HEK293 (cell line): ENCODE measurements around the gene MICU1.

Source experiments
- CTCF ChIA-PET: fragments of 350-600 bp; formaldehyde crosslinking; extraction: SDS; loops from one replicate; lab custom pipeline; 2021; ENCODE audit warnings: antibody characterized with exemption; lab: Yijun Ruan, JAX
- POLR2A ChIA-PET: fragments of 300-600 bp; formaldehyde crosslinking; extraction: SDS; loops from one replicate; lab custom pipeline; 2020; ENCODE audit warnings: antibody characterized with exemption, inconsistent platforms; lab: Yijun Ruan, JAX
- H3K27ac ChIP-seq: fragments of 200-500 bp; sonication (Bioruptor generic); 2 replicates; pipeline ENCODE4 v1.5.1; 2014; ENCODE audit warnings: low read depth, low read length, control low read depth, inconsistent platforms; ENCODE audit errors: extremely low read depth
- H3K36me3 ChIP-seq, 2 experiments: fragments of 200-500 bp in 1 of 2; sonication (Bioruptor generic) in 1 of 2; 1 replicate in 1 of 2; 2 replicates in 1 of 2; pipeline ENCODE4 v1.5.1; 2014 to 2017; ENCODE audit warnings: inconsistent platforms in 2 of 2, low read length in 2 of 2; ENCODE audit not compliant: control insufficient read depth in 2 of 2, insufficient read depth in 1 of 2
- H3K4me1 ChIP-seq: fragments of 200-500 bp; sonication (Bioruptor generic); 2 replicates; pipeline ENCODE4 v1.5.1; 2014; ENCODE audit warnings: mild to moderate bottlenecking, low read length, inconsistent platforms; ENCODE audit not compliant: control insufficient read depth, insufficient read depth
- H3K4me3 ChIP-seq: 2 replicates; pipeline ENCODE4 v1.5.1; 2011; ENCODE audit warnings: low read depth, mild to moderate bottlenecking, control low read depth, low read length, moderate library complexity
- H3K9me3 ChIP-seq: fragments of 200-500 bp; sonication (Bioruptor generic); 2 replicates; pipeline ENCODE4 v1.5.1; 2014; ENCODE audit warnings: low read depth, low read length, inconsistent platforms; ENCODE audit not compliant: control insufficient read depth, insufficient read depth
- GLI4 ChIP-seq: fragments of 450-650 bp; formaldehyde crosslinking; IDR thresholded peaks from 2 replicates; pipeline ENCODE4 v1.5.1; 2016; ENCODE audit warnings: missing biosample characterization, missing genetic modification characterization
- MZF1 ChIP-seq: fragments of 450-650 bp; formaldehyde crosslinking; IDR thresholded peaks from 2 replicates; pipeline ENCODE4 v1.5.1; 2017; ENCODE audit warnings: missing biosample characterization, missing genetic modification characterization, borderline replicate concordance
- PRDM1 ChIP-seq: fragments of 450-650 bp; formaldehyde crosslinking; IDR thresholded peaks from 2 replicates; pipeline ENCODE4; 2016; ENCODE audit warnings: missing biosample characterization, missing genetic modification characterization
- TRIM28 ChIP-seq: IDR thresholded peaks from 2 replicates; pipeline ENCODE4 v1.6.1; 2011; ENCODE audit warnings: low read length, control low read depth, borderline replicate concordance
- YY2 ChIP-seq: fragments of 450-650 bp; formaldehyde crosslinking; IDR thresholded peaks from 2 replicates; pipeline ENCODE4 v1.5.1; 2016; ENCODE audit warnings: missing biosample characterization, missing genetic modification characterization
- ZBTB6 ChIP-seq: fragments of 450-650 bp; formaldehyde crosslinking; IDR thresholded peaks from 2 replicates; pipeline ENCODE4 v1.5.1; 2017; ENCODE audit warnings: missing biosample characterization, missing genetic modification characterization
- ZNF10 ChIP-seq: fragments of 450-650 bp; formaldehyde crosslinking; IDR thresholded peaks from 2 replicates; pipeline ENCODE4 v1.5.1; 2017; ENCODE audit warnings: missing biosample characterization, missing genetic modification characterization
- ZNF184 ChIP-seq: fragments of 450-650 bp; IDR thresholded peaks from 2 replicates; pipeline ENCODE4 v1.5.1; 2018; ENCODE audit warnings: missing biosample characterization, mild to moderate bottlenecking, missing genetic modification characterization
- ZNF292 ChIP-seq: fragments of 450-650 bp; formaldehyde crosslinking; IDR thresholded peaks from 2 replicates; pipeline ENCODE4 v1.5.1; 2016; ENCODE audit warnings: low read depth, missing biosample characterization, missing genetic modification characterization, borderline replicate concordance
- ZNF362 ChIP-seq: fragments of 450-650 bp; formaldehyde crosslinking; IDR thresholded peaks from 2 replicates; pipeline ENCODE4 v1.5.1; 2016; ENCODE audit warnings: missing biosample characterization, missing genetic modification characterization
- ZNF501 ChIP-seq: fragments of 450-650 bp; formaldehyde crosslinking; IDR thresholded peaks from 2 replicates; pipeline ENCODE4 v1.5.1; 2016; ENCODE audit warnings: missing biosample characterization, missing genetic modification characterization
- ZNF561 ChIP-seq: fragments of 450-650 bp; IDR thresholded peaks from 2 replicates; pipeline ENCODE4 v1.5.1; 2018; ENCODE audit warnings: missing biosample characterization, missing genetic modification characterization, borderline replicate concordance
- ZNF621 ChIP-seq: fragments of 450-650 bp; formaldehyde crosslinking; IDR thresholded peaks from 2 replicates; pipeline ENCODE4 v1.5.1; 2017; ENCODE audit warnings: missing biosample characterization, missing genetic modification characterization
- TF ChIP-seq, protein P1 (sequence below): fragments of 450-650 bp; formaldehyde crosslinking; IDR thresholded peaks from 2 replicates; pipeline ENCODE4 v1.5.1; 2016; ENCODE audit warnings: missing biosample characterization, missing genetic modification characterization
- TF ChIP-seq, protein P2 (sequence below): fragments of 450-650 bp; formaldehyde crosslinking; IDR thresholded peaks from 2 replicates; pipeline ENCODE4 v1.5.1; 2017; ENCODE audit warnings: missing biosample characterization, missing genetic modification characterization
- TF ChIP-seq, protein P3 (sequence below): fragments of 450-650 bp; formaldehyde crosslinking; IDR thresholded peaks from 2 replicates; pipeline ENCODE4 v1.5.1; 2016; ENCODE audit warnings: missing biosample characterization, missing genetic modification characterization
- TF ChIP-seq, protein P4 (sequence below): fragments of 450-650 bp; formaldehyde crosslinking; IDR thresholded peaks from 2 replicates; pipeline ENCODE4 v1.5.1; 2016; ENCODE audit warnings: missing biosample characterization, missing genetic modification characterization

The MICU1 gene

DNA sequence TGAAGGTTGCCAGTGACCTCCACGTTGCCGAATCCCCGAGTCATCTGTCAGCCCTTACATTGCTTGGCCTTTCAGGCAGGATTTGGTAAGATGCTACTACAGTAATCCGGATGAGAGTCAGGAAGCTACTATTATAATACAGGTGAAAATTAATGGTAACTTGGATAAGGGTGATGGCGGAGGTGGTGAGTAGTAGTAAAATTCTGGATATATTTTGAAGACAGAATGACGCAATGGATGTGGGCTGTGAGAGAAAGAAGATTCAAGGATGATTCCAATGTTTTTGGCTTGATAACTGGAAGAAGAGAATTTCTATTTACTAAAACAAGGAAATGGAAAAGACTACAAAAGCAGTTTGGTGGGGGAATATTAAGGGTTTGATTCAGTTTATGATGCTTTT, 269.8 kb downstream of the MICU1 start:
- CTCF ChIA-PET = interaction anchor here (1.0 kb wide), 1 partner anchor 705 kb away, joined by 4 read pairs; no protein-coding TSS in a partner anchor
- TF ChIP-seq PRDM1 (tag by site-specific recombination) (no peak), YY2 (no peak), ZNF501 (tag by site-specific recombination) (no peak)
- TF ChIP-seq, protein P1, sequence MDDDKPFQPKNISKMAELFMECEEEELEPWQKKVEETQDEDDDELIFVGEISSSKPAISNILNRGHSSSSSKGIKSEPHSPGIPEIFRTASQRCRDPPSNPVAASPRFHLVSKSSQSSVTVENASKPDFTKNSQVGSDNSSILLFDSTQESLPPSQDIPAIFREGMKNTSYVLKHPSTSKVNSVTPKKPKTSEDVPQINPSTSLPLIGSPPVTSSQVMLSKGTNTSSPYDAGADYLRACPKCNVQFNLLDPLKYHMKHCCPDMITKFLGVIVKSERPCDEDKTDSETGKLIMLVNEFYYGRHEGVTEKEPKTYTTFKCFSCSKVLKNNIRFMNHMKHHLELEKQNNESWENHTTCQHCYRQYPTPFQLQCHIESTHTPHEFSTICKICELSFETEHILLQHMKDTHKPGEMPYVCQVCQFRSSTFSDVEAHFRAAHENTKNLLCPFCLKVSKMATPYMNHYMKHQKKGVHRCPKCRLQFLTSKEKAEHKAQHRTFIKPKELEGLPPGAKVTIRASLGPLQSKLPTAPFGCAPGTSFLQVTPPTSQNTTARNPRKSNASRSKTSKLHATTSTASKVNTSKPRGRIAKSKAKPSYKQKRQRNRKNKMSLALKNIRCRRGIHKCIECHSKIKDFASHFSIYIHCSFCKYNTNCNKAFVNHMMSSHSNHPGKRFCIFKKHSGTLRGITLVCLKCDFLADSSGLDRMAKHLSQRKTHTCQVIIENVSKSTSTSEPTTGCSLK (tag by site-specific recombination) = no peak
- Histone ChIP-seq H3K36me3 (peaks cover 0 to 19% of the 10 kb centered on the region in 2 experiments; a peak in 2 of 3 replicates), H3K4me1 (no peaks in the 10 kb centered on the region; the same call in 1 of the 2 replicates), H3K27ac (no peak overlapping the region), H3K9me3 (no peaks in the 10 kb centered on the region), H3K4me3 (no peak overlapping the region)
- POLR2A ChIA-PET = no interaction called here

DNA sequence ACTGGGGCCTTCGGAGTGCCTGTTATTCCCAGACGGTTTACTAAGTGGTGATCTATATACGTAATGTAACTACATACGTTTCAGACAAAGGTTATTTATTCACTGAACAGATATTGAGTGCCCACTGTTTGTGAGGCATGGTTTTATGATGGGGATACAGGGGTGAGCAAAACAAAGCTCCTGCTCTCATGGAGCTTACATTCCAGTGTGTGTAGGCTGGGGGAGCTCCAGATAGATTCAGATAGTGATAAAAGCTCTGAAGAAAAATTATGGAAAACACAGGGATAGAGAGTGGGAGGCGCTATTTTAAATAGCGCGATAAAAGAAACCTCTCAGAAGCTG, 270.7 kb downstream of the MICU1 start:
- H3K9me3 ChIP-seq = no peaks in the 10 kb centered on the region
- CTCF ChIA-PET = interaction anchor here (0.5 to 1.3 kb wide), 5 partner anchors 9 to 478 kb away, joined by 3 to 5 read pairs (median 4); no protein-coding TSS in a partner anchor
- no peaks in the 10 kb centered on the region; the same call in 1 of the 2 replicates for H3K4me1 ChIP-seq
- POLR2A ChIA-PET = interaction anchor here (0.6 to 1.5 kb wide), 10 partner anchors 9 to 1140 kb away, joined by 3 to 8 read pairs (median 5); partner anchors contain the start of genes DDIT4, MCU and P4HA1
- peak overlapping the region; percentile 92 for H3K27ac ChIP-seq
- peaks cover 0 to 28% of the 10 kb centered on the region in 2 experiments for H3K36me3 ChIP-seq
- TF ChIP-seq ZNF292 (tag by site-specific recombination) = no peak
- no peak for TF ChIP-seq ZNF362 (tag by site-specific recombination)
- 0 out of 2 replicates have a peak, but pooled peaks have one; percentile 2 for TF ChIP-seq ZBTB6
- TF ChIP-seq ZNF621 (tag by site-specific recombination) = no peak
- TF ChIP-seq TRIM28 = 0 out of 2 replicates have a peak, but pooled peaks have one; percentile 80
- TF ChIP-seq, protein P2, sequence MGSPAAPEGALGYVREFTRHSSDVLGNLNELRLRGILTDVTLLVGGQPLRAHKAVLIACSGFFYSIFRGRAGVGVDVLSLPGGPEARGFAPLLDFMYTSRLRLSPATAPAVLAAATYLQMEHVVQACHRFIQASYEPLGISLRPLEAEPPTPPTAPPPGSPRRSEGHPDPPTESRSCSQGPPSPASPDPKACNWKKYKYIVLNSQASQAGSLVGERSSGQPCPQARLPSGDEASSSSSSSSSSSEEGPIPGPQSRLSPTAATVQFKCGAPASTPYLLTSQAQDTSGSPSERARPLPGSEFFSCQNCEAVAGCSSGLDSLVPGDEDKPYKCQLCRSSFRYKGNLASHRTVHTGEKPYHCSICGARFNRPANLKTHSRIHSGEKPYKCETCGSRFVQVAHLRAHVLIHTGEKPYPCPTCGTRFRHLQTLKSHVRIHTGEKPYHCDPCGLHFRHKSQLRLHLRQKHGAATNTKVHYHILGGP (tag by site-specific recombination) = no peak
- TF ChIP-seq ZNF10 (tag by site-specific recombination) = no peak
- no peak for TF ChIP-seq ZNF561 (tag by site-specific recombination)
- 0 out of 2 replicates have a peak, but pooled peaks have one; percentile 10 for TF ChIP-seq ZNF184 (tag by site-specific recombination)
- TF ChIP-seq, all 188 proteins: peak for 3
- peak overlapping the region; percentile 77 for H3K4me3 ChIP-seq

DNA sequence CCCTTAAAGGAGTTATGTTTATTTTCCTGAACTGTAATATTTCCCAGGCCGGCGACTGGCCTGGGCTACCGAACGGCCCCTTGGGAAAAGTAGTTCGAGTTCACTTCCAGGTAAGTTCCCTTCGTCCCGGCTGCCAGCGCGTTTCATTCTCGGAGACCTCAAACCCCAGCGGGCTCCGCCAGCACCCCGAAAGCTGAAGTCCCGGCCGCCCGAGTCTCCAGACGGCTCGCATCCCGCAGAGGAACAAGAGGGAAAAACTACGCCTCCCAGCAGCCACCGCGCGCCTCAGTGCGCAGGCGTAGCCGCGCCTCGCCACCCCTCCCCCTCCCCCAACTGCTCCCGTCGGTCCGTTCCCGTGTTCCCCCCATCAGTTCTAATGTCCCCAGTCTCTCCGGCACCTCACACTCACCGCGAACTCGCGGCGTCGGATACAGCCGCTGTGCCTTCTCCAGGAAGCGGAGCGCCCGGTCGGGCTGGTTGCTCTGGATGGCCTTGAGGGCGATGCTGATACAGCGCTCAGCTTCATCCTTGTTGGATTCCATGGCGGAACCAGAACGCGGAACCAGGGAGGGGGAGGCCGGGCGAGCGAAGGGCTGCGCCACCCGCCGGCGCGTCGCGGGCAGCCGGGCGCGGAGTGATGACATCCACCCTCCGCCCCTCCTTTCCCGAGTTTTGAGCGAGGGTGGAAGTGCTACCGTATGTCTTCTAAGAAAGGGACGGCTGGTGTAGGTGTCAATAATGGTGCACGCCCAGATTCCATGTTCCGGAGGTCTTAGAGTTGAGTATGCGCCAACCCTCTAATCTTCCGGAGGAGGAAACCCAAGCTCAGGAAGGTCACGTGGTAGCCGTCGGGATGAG, 271.3 kb downstream of the MICU1 start, which contains the start of gene DNAJB12:
DNAJB12 (minus strand) TSS at position 564 of the 858 bp plus-strand sequence; CDS start at position 542, 22 bp downstream.
- Histone ChIP-seq H3K9me3 (no peaks in the 10 kb centered on the region), H3K36me3 (peaks cover 0 to 31% of the 10 kb centered on the region in 2 experiments), H3K4me3 (peak within 1 kb of the TSS; percentile 77), H3K4me1 (no peaks in the 10 kb centered on the region; the same call in 1 of the 2 replicates), H3K27ac (peak within 1 kb of the TSS; percentile 92)
- ChIA-PET CTCF (interaction anchor here (0.5 to 1.8 kb wide), 7 partner anchors 9 to 1290 kb away, joined by 3 to 5 read pairs (median 4); no protein-coding TSS in a partner anchor), POLR2A (interaction anchor here (0.6 to 2.2 kb wide), 13 partner anchors 9 to 1139 kb away, joined by 3 to 8 read pairs (median 5); partner anchors contain the start of genes DDIT4, MCU and P4HA1)
- TF ChIP-seq GLI4 (tag by site-specific recombination) = peak; percentile 88; the same call in 1 of the 2 replicates
- TF ChIP-seq, protein P3, sequence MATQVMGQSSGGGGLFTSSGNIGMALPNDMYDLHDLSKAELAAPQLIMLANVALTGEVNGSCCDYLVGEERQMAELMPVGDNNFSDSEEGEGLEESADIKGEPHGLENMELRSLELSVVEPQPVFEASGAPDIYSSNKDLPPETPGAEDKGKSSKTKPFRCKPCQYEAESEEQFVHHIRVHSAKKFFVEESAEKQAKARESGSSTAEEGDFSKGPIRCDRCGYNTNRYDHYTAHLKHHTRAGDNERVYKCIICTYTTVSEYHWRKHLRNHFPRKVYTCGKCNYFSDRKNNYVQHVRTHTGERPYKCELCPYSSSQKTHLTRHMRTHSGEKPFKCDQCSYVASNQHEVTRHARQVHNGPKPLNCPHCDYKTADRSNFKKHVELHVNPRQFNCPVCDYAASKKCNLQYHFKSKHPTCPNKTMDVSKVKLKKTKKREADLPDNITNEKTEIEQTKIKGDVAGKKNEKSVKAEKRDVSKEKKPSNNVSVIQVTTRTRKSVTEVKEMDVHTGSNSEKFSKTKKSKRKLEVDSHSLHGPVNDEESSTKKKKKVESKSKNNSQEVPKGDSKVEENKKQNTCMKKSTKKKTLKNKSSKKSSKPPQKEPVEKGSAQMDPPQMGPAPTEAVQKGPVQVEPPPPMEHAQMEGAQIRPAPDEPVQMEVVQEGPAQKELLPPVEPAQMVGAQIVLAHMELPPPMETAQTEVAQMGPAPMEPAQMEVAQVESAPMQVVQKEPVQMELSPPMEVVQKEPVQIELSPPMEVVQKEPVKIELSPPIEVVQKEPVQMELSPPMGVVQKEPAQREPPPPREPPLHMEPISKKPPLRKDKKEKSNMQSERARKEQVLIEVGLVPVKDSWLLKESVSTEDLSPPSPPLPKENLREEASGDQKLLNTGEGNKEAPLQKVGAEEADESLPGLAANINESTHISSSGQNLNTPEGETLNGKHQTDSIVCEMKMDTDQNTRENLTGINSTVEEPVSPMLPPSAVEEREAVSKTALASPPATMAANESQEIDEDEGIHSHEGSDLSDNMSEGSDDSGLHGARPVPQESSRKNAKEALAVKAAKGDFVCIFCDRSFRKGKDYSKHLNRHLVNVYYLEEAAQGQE = 0 out of 2 replicates have a peak, but pooled peaks have one; percentile 29
- TF ChIP-seq MZF1 = peak; percentile 85
- TF ChIP-seq, protein P4, sequence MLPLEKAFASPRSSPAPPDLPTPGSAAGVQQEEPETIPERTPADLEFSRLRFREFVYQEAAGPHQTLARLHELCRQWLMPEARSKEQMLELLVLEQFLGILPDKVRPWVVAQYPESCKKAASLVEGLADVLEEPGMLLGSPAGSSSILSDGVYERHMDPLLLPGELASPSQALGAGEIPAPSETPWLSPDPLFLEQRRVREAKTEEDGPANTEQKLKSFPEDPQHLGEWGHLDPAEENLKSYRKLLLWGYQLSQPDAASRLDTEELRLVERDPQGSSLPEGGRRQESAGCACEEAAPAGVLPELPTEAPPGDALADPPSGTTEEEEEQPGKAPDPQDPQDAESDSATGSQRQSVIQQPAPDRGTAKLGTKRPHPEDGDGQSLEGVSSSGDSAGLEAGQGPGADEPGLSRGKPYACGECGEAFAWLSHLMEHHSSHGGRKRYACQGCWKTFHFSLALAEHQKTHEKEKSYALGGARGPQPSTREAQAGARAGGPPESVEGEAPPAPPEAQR = peak; percentile 74; the same call in 1 of the 2 replicates
